Forelimb muscle (tissue), 1 donor: Measurements from ENCODE around the gene SERPINA6. TPM values are rescaled to one million over a fixed set of nuclear protein-coding genes. Genes with fewer than 3 reads are reported as not detected.
"Not testable (repeated sequence)": the region's sequence is repeated elsewhere in the genome, so short reads cannot be mapped to it uniquely, and the experiment has no call there.

Source experiments
- DNase-seq: peaks from one replicate; pipeline ENCODE4 v3.0.0-alpha.2; 2013; ENCODE audit warnings: low read depth
- polyA plus RNA-seq: library from polyadenylated mRNA; unstranded; fragments of 120-200 nt; gene quantifications from one replicate; pipeline ENCODE4 v1.2.1, GENCODE V29; 2013; ENCODE audit not compliant: insufficient read length

Gene SERPINA6
- polyA plus RNA-seq, 1 donor, result not detected

DNA sequence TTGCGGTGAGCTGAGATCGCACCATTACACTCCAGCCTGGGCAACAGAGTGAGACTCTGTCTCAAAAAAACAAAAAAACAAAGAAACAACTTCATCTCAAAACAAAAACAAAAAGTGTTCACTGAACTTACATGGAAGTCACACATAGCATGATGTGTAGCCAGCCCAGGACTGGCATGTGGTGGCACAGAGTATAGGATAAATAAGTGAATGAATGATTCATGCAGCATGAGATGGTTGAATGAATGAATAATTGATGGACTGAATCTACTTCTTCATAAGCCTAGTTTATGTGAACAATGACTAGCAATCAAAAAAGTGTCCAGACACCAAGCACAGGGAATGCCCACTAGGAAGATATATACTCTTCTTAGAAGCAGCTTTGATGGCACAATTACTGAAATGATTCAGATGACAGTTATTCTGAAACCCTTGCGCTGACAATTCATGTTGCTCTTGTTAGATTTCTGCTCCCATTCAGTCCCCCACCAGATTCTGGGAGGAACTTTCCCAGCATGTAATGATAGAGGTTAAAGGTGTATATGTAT, 31.6 kb upstream of the SERPINA6 start:
- no peak for DNase-seq

DNA sequence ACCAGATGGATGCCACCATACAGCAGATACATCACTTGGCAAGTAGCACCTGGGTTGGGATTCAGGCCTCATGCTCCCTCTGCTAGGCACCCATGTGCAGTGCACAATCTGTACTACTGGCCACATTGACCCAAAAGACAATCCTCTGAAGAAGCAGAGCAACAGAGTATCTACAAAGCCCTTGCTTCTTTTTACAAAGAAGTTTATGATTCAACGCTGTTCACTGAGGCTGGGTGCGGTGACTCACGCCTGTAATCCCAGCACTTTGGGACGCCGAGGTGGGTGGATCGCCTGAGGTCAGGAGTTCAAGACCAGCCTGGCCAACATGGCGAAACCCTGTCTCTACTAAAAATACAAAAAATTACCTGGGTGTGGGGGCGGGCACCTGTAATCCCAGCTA, 31.1 kb upstream of the SERPINA6 start:
- not testable (repeated sequence) for DNase-seq

DNA sequence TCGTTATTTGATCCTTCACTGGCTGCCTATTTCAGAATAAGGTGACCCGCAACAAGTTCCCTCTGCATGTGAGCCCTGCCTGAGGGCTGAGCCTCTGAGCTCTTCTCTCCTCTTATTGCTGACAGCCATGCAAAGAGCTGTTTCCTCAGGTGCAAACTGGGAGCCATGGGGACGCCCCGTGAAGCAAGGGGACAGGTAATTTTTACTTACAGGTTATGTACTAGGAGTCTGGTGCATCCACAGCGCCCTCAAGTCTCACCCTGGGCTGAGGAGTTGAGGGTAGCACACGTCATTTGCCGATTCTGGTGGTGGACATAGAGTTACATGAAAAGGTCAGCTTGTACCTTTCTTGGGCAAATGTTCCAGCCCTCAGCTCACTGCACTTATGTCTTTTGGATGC, 26.1 kb upstream of the SERPINA6 start:
- DNase-seq, result no peak

DNA sequence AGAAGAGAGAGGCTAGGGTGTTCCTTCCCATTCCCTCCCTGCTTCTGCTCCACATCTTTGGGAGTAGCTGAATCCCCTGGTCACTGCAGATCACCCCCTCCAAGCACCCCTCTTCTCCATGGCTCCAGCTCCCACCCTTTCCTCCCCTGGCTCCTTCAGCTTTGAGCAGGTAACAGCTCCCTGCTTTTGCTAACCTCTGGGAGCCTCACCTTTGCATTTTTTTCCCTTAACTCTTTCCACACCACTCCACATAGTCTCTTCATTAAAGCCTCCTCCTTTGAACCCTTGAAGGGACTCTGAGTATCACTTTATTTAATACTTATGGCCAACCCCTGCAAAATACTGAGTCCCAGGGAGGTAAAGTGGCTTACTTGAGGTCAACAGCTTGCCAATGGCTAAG, 25.7 kb upstream of the SERPINA6 start:
- DNase-seq, result no peak

DNA sequence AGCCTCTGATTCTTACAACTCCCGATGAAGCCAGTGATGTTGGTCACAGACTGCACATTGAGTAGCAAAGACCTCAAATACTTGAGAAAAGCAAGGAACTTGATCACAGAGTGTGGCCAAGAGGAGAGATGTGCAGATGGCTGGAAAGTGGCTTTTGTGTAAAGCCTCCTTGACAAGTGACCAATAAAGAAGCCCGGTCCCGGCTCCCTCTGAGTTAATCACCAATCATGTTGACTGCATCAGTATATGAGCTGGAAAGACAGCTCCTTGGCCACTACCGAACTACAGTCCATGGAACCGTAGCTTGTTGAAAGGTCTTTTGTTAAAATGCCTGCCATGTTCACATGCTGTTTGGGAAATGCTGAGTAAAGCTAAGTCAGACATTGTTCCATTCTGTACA, 23.7 kb upstream of the SERPINA6 start:
- no peak for DNase-seq

DNA sequence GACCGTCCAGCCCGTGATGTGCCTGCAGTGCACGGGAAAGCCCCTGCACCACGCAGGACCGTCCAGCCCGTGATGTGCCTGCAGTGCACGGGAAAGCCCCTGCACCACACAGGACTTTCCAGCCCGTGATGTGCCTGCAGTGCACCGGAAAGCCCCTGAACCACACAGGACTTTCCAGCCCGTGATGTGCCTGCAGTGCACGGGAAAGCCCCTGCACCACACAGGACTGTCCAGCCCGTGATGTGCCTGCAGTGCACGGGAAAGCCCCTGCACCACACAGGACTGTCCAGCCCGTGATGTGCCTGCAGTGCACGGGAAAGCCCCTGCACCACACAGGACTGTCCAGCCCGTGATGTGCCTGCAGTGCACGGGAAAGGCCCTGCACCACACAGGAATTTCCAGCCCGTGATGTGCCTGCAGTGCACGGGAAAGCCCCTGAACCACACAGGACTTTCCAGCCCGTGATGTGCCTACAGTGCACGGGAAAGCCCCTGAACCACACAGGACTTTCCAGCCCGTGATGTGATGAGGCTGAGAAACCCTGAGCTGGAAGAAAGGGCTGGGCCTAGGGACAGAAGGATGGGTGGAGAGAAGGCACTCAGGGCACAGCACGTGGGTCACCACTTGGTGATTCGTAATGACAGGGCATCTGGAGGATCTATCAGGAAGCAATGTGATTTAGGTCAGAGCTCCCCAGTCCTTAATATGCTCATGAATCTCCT, 23.1 kb upstream of the SERPINA6 start:
- not testable (repeated sequence) for DNase-seq

DNA sequence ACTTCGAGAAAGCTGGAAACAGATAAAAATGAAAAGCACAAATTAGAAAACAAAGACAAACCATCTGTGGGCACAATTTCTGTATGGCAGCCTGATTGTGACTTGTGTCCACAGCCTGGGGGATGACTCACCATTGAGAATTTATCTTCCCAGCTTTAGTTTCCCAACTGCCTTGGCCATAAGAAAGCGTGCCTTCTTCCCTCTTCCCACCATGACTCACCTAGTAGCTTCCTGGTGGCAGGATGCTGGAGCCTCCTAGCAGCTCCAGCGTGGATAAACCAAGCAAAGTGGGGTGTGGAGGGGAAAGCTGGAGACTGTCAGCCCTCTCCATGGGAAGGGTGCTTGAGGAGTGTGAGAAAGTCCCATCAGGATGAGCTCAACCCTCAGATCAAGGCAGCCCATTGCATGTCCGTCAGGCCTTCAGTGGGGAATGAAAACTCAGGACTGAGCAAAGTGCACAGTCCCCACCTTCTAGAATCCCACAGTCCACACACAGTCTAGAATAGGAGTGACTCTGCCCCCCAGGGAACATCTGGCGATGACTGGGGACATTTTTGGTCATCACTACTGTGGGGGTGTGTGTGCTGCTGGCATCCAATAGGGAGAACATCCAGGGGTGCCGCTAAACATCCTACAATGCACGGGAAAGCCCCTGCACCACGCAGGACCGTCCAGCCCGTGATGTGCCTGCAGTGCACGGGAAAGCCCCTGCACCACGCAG, 22.4 kb upstream of the SERPINA6 start:
- DNase-seq, result no peak

DNA sequence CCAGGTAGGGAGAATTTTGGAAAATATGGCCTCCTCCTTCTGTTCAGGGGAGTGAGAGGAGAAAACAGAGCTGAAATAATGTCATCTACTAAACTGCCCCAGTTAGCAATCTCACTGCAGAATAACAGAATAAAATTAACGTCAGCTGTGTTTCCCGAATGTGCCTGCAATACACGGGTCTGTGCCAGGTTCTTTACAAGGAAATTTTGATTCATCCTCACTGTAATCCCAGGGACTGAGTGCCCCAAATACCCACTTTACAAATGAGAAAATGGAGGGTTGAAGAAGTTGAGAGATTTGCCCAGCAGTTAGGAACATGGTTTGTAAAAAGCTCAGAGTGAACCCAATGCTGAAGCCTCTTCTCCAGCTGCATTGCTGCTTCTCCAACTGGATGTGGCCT, 21.3 kb upstream of the SERPINA6 start:
- DNase-seq, result no peak

DNA sequence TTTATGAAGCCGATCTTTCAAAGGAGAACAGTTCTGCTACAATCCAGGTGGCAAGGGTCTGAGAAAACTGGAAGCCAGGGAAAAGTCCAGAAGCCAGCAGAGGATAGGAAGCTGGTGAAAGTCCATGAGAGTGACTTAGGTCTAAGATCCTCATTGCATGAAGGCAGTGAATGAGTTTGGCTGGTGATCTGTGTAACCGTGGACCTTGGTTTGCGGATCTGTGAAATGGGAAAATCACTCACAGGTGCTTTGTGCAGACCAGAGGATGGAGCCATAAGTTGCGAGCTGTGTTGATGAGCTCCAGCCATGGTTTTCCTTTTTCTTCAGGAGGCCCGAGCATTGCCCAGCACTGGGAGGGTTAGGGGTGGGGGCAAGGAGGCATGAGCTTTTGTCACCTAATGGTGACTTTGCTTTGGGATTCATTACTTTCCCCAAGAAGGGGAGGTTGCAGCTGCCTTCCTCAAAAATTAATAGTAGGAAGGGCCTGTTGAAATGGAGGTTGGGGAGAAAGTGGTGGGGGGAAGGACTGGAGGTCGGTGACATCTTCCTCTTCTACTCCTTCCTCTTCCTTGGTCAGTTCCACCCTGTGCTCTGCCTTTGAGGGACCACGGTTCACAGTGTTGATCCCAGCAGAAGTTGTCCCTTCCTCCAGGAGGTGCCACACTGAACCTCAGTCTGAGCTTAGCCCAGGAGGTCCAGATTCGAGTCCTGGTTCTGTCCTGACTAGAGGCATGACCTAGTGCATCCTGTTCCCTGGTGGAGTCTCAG, 20.3 kb upstream of the SERPINA6 start:
- no peak for DNase-seq

DNA sequence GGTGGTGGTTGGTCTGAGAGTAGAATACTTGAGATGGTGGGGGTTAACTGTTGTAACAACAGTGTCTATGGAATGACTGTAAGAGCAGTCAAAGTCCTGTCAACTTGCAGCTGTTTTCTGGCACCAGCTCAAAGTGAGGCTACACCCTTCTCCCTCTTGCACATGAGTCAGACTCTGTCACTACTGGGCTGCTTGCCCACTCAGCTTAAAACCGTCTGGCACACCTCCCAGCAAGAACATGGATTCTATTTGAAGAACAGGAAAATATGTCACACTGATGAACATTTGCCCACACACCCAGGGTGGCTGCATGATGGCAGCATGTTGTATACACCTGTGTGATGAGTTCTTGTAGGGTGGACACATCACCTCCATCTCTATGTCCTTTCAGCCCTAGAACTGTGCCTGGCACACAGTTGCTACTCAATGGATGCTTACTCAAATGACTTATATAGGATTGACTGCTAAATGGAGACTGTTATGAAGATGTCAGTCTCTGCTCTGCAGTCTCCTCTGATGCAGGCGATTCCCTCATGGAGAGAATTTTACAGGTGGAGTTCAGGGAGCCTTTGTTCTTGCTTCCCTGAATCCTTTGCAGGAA, 19.3 kb upstream of the SERPINA6 start:
- DNase-seq, result peak; percentile 78

DNA sequence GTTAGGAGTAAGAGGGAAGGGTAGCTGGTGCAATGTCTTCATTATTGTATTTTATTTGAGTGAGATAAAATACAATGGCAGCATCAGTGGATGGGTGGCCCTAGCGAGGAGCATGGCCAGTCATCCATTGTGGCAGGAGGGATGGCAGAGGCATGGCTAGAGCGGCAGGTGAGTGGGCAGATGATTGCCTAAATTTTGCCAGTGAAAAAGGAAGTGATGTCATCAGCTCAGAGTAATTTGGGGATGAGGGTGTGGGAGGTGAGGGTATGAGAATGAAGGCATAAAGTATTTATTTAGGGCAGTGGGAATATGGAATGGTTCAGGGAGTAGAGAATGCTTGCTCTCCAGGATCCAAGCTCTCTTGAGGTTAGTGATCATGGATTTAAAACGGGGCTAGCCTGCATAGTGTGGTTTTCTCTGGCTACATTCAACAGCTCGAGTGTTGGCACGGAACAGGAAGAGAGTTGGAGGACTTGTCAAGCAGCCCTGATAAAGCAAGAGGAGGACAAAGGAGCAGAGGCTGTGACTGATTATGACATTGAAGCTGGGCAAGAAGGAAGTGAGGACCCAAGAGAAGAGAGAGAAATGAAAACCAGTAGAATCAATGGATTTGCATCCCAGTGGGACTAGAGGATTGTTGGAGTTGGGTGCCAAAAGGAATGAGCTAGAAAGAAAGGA, 18.7 kb upstream of the SERPINA6 start:
- no peak for DNase-seq

DNA sequence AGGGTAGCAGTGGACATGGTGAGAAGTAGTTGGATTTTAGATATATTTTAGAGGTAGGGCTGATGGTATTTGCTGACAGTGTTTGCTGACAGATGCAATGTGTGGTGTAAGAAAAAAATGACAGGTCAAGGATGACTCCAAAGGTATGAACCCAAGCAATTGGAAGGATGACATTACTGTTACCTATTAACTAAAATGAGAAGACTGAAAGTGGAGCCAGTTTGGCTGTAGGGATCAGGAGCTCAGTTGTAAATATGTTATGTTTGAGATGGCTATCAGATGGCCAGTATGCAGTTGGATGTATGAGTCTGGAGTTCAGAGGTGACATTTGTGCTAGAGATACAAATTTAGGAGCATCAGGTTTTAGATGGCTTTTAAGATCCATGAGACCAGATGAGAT, 17.4 kb upstream of the SERPINA6 start:
- DNase-seq, result no peak

DNA sequence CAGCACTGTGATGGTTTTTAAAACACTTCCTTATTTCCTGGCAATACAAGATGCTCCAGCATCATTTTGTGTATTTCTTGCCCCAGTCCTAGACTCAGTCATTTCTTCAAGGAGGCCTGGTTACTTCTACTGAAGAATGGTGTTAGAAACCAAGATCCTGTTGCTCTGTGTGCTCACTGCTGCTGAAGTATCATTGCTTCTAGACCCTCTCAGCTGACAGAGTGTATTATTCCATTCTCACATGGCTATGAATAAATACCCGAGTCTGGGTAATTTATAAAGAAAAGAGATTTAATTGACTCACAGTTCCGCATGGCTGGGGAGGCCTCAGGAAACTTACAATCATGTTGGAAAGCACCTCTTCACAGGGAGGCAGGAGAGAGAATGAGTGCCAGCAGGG, 14.9 kb upstream of the SERPINA6 start:
- DNase-seq, result no peak

DNA sequence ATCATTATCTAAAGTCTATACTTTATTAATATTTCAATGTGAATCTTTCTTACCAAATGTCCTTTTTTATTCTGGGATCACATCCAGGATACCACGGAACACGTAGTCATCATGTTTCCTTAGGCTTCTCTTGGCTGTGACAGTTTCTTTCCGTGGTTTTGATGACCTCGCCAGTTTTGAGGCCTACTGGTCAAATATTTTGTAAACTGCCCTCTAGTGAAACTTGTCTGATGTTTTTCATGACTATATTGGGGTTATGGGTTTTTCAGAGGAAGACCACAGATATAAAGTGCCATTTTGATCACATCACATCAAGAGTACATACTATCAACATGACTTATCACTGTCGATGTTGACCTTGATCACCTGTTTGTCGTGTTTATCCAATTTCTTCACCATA, 14.1 kb upstream of the SERPINA6 start:
- no peak for DNase-seq

DNA sequence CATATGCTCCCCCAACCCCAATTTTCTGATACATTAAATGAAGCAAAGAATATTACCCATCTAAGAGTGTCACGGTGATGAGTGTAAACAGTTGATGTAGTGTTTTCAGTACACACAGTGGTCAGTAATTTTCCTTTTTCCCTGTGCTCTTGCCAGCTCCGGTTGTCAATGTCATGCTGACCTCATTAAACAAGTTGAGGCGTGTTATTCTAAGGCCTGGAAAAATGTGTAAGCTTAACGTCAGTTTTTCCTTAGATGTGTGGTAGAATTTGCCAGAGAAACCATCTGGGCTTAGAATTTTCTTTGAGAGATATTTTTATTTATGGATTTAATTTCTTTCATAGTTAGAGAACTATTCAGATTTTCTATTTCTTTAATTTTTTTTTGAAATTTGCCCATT, 11.7 kb upstream of the SERPINA6 start:
- no peak for DNase-seq

DNA sequence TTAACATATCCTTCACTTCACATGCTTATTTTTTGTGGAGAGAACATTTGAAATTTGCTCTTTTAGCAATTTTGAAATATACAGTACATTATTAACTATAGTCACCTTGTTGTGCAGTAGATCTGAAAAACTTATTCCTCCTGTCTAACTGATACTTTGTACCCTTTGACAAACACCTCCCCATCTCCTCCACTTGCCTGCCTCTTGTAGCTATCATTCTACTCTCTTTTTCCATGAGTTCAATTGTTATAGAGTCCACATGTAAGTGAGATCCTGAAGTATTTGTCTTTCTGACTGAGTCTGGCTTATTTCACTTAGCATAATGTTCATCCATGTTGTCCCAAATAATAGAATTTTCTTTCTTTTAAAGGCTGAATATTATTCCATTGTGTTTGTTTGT, 9.5 kb upstream of the SERPINA6 start:
- no peak for DNase-seq

DNA sequence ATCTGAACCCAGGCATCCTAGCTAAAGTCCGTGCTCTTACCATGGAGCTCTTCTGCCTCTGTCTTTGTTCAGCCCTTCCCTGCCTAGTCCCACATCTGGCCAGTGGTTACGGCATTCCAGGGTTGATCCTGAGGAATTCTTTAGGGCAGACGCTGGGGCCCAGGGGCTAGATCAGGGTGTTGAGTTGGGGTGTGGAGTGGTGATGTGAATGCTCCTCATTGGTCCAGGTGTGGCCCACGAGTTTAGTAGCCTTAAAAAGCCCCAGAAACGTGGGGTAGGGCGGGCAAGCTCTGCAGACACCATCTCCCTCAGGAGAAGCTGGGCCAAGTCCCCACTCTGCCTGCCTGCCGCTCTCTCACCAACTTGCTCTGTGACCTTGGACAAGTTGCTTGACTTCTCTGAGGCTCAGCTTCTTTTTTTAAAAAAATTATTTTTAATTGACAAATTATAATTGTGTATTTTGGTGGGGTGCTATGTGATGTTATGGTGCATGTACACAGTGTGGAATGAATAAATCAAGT, 9.0 kb upstream of the SERPINA6 start:
- DNase-seq, result no peak

DNA sequence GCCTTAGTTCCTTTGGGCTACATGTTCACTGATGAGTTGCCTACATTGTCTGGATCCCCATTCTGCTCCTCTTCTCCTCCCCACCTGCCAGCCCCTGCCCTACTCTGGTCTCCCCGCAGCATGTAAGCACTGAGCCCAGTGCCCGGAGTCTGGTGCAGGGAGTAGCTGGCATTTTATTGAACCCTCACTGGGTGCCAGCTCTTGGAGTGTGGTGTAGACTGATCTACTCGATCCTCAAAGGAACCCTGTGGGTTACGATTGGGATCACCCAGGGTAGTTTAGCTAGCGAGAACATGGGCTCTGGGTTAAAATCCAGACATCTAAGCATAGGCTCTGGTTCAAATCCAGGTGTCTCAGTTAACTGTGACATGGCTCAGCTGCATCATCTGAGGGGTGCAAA, 8.3 kb upstream of the SERPINA6 start:
- no peak for DNase-seq

DNA sequence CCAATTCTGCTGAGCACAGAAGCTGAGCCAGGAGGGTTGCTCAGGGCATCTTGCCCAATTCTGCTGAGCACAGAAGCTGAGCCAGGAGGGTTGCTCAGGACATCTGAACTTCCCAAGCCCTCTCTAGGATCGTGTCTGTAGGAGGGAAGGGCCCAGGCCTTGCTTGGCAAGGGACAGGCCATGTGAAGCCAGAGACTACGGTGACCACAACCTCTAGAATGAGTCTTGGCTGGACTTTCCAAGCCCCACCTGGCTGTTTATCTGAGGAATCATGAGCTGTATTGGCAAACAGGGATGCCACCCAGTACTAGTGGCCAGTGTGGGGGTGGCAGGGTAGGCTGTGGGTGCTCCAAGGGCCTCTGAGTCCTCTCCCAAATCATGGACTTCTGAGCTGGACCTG, 7.7 kb upstream of the SERPINA6 start:
- no peak for DNase-seq

DNA sequence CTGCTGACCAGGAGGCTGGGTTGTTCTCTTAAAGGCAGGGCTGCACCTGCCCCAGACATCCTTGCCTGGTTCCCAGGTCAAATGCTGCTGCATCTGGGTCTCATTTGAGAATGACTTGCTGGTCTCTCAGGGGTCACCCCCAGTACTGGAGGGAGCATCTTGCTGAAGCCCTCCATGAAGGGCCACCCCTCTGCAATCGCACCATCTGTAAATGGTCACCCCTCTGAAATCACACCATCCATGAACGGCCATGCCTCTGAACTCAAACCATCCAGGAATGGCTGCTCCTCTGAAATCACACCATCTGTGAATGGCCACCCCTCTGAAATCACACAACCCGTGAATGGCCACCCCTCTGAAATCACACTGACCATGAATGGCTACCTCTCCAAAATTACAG, 7.3 kb upstream of the SERPINA6 start:
- no peak for DNase-seq

DNA sequence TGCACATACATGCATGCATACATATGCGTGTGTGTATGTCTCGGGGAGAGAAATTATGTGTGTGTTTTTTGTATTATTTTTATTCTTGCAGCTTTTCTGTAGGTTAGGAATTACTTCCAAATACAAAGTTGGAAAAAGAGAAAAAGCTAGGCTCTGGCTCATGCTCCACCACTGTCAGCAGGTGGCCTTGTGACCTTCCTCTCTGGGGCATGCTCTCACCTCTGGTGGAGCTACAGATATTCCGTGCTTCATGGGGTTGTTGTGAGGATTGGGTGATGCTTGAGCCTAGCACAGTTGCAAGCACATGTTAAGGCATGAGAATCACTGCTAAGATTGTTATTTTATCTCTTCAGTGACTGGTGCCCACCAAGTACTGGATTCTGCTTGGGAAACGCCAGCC, 6.7 kb upstream of the SERPINA6 start:
- no peak for DNase-seq
